ENCODE data around the gene RHEB. TPM values are rescaled to one million over a fixed set of nuclear protein-coding genes. Genes with fewer than 3 reads are reported as not detected.

RHEB gene
- total RNA-seq, 1 donor = 77.8 TPM

- H3K36me3 ChIP-seq (ENCODE audit: insufficient read depth, low read length) = no peaks in the 10 kb centered on the region
- H3K27me3 ChIP-seq (ENCODE audit: insufficient read depth, low read length) = no peaks in the 10 kb centered on the region
- no peaks in the 10 kb centered on the region for H4K20me1 ChIP-seq (ENCODE audit: insufficient read depth, low read length)
- DNase-seq (ENCODE audit: insufficient read length, low spot score, missing footprints) = no peak
- no peak overlapping the region for H3K27ac ChIP-seq (ENCODE audit: low read depth, low read length)
- peaks cover 16% of the 10 kb centered on the region for H3K4me1 ChIP-seq (ENCODE audit: insufficient read depth, low read length)
- no peaks in the 10 kb centered on the region for H3K9me3 ChIP-seq (ENCODE audit: low read depth, low read length)
- no peak overlapping the region for H2AFZ ChIP-seq (ENCODE audit: low read length)
- H3K4me2 ChIP-seq (ENCODE audit: insufficient read depth, low read length) = no peak overlapping the region
- H3K4me3 ChIP-seq (ENCODE audit: insufficient read depth, low read length) = no peak overlapping the region
- no peaks in the 10 kb centered on the region for H3K79me2 ChIP-seq (ENCODE audit: insufficient read depth, low read length)
- TF ChIP-seq CTCF (IDR thresholded peaks at IDR 0.05; ENCODE audit: extremely low read depth, low read depth, low read length) = no peak
Observed at GRCh38 chr7:151455690-151456089, 64.0 kb downstream of the RHEB start.

GRCh38 chr7:151454932-151455530 lies 64.7 kb downstream of the RHEB start:
- Histone ChIP-seq H4K20me1 (ENCODE audit: insufficient read depth, low read length) (no peaks in the 10 kb centered on the region), H3K36me3 (ENCODE audit: insufficient read depth, low read length) (no peaks in the 10 kb centered on the region), H3K4me2 (ENCODE audit: insufficient read depth, low read length) (no peak overlapping the region), H3K9me3 (ENCODE audit: low read depth, low read length) (no peaks in the 10 kb centered on the region), H3K4me3 (ENCODE audit: insufficient read depth, low read length) (no peak overlapping the region), H3K4me1 (ENCODE audit: insufficient read depth, low read length) (peaks cover 10% of the 10 kb centered on the region), H2AFZ (ENCODE audit: low read length) (no peak overlapping the region), H3K27me3 (ENCODE audit: insufficient read depth, low read length) (no peaks in the 10 kb centered on the region), H3K79me2 (ENCODE audit: insufficient read depth, low read length) (no peaks in the 10 kb centered on the region), H3K27ac (ENCODE audit: low read depth, low read length) (no peak overlapping the region)
- DNase-seq (ENCODE audit: insufficient read length, low spot score, missing footprints) = no peak
- no peak for TF ChIP-seq CTCF (IDR thresholded peaks at IDR 0.05; ENCODE audit: extremely low read depth, low read depth, low read length)

GRCh38 chr7:151454305-151454704 lies 65.4 kb downstream of the RHEB start:
- DNase-seq (ENCODE audit: insufficient read length, low spot score, missing footprints) = no peak
- TF ChIP-seq CTCF (IDR thresholded peaks at IDR 0.05; ENCODE audit: extremely low read depth, low read depth, low read length) = no peak
- Histone ChIP-seq H3K9me3 (ENCODE audit: low read depth, low read length) (no peaks in the 10 kb centered on the region), H4K20me1 (ENCODE audit: insufficient read depth, low read length) (no peaks in the 10 kb centered on the region), H3K4me1 (ENCODE audit: insufficient read depth, low read length) (peaks cover 3% of the 10 kb centered on the region), H3K79me2 (ENCODE audit: insufficient read depth, low read length) (no peaks in the 10 kb centered on the region), H3K4me3 (ENCODE audit: insufficient read depth, low read length) (no peak overlapping the region), H3K36me3 (ENCODE audit: insufficient read depth, low read length) (no peaks in the 10 kb centered on the region), H3K27me3 (ENCODE audit: insufficient read depth, low read length) (no peaks in the 10 kb centered on the region), H2AFZ (ENCODE audit: low read length) (no peak overlapping the region), H3K27ac (ENCODE audit: low read depth, low read length) (no peak overlapping the region), H3K4me2 (ENCODE audit: insufficient read depth, low read length) (no peak overlapping the region)

GRCh38 chr7:151453326-151453791 lies 66.3 kb downstream of the RHEB start:
- Histone ChIP-seq H3K9me3 (ENCODE audit: low read depth, low read length) (no peaks in the 10 kb centered on the region), H3K79me2 (ENCODE audit: insufficient read depth, low read length) (no peaks in the 10 kb centered on the region), H2AFZ (ENCODE audit: low read length) (no peak overlapping the region), H3K27me3 (ENCODE audit: insufficient read depth, low read length) (no peaks in the 10 kb centered on the region), H3K27ac (ENCODE audit: low read depth, low read length) (no peak overlapping the region), H3K36me3 (ENCODE audit: insufficient read depth, low read length) (no peaks in the 10 kb centered on the region), H4K20me1 (ENCODE audit: insufficient read depth, low read length) (no peaks in the 10 kb centered on the region), H3K4me3 (ENCODE audit: insufficient read depth, low read length) (no peak overlapping the region), H3K4me1 (ENCODE audit: insufficient read depth, low read length) (no peaks in the 10 kb centered on the region), H3K4me2 (ENCODE audit: insufficient read depth, low read length) (no peak overlapping the region)
- no peak for TF ChIP-seq CTCF (IDR thresholded peaks at IDR 0.05; ENCODE audit: extremely low read depth, low read depth, low read length)
- no peak for DNase-seq (ENCODE audit: insufficient read length, low spot score, missing footprints)

Data from osteoblast (primary cell).